Ovary (tissue), 3 donors: ENCODE measurements around the gene FGD5.

Source experiments
- CTCF ChIP-seq, 3 donors: fragments of 450-650 bp in 2 of 3; fragments of 200-600 bp in 1 of 3; IDR thresholded peaks; one replicate each; pipeline versions ENCODE4 v1.5.1 to v1.8.0; 2016 to 2022; ENCODE audit warnings: antibody characterized with exemption in 3 of 3, mild to moderate bottlenecking in 1 of 3
- EP300 ChIP-seq: sonication (generic); formaldehyde crosslinking; IDR thresholded peaks from one replicate; pipeline ENCODE4 v1.6.1; 2017; ENCODE audit warnings: antibody characterized with exemption
- POLR2A ChIP-seq: fragments of 450-650 bp; IDR thresholded peaks from one replicate; pipeline ENCODE4 v1.6.1; 2017; ENCODE audit warnings: antibody characterized with exemption, mild to moderate bottlenecking, moderate library complexity
- donor health status: DM: no; HTN: no; CAD: no.

GRCh38 chr3:14837186-14837877 lies 18.6 kb downstream of the FGD5 start:
- TF ChIP-seq CTCF (IDR thresholded peaks at IDR 0.05) (no peak), POLR2A (no peak), EP300 (no peak)
